HepG2 (cell line): ENCODE results near the gene CFAP100.

ENCODE experiments used
- ASH2L ChIP-seq: fragments of 300-600, 200-600 bp; sonication (generic); IDR thresholded peaks from 2 replicates; pipeline ENCODE4 v1.7.0; 2017; ENCODE audit warnings: low read depth, mild to moderate bottlenecking, moderate library complexity, mixed read lengths, low read length; ENCODE audit not compliant: insufficient read length
- POLR2A ChIP-seq, 2 experiments: IDR thresholded peaks; 2 replicates each; pipeline ENCODE4 v1.6.1; 2011; ENCODE audit warnings: low read depth in 2 of 2, low read length in 2 of 2, mild to moderate bottlenecking in 1 of 2, moderate library complexity in 1 of 2; ENCODE audit not compliant: insufficient read depth in 1 of 2
- TF ChIP-seq, protein P1 (sequence below): sonication (generic); formaldehyde crosslinking; IDR thresholded peaks from 2 replicates; pipeline ENCODE4 v1.5.0; 2020; ENCODE audit warnings: mild to moderate bottlenecking, missing genetic modification reagents, moderate library complexity

DNA sequence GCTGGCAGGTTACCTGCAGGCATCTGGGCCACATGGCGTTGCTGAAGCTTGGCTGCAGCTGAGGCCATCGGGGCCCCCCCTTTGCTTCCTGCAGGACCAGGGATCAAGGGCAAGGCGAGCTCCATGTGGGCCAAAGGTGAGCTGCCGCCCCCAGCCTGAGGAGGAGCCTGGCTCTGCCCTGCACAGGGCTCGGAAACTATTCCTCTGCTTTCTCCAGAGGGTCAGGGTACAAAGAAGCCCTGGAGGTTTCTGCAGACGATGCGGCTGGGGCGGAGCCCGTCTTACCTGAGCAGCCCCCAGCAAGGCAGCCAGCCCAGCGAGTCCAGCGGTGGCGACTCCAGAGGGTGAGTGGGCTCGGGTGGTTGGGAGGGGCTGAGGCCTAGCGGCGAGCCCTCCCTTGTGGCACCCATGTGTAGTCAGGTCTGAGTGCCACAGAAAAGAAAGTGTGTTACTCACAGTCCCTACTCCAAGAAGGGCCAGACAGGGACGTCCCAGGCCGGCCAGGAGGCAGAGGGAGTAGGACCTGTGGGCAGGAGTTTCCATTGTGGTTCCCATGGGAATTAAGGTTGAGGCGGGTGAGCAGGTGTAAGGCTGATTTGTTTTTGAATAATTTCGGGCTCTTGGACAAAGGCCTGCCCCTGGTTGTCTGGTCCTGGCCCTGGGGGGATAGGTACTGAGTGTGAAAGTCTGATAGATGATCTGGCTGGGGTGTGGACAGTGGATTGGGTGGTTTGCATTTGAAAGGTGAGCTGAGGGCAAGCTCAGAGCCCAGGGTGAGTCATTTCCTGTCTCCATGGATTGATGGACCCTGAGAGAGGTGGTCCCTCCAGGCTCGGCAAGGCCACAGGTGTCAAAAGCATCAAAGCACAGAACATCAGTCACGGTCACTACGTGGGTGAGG is 25.4 kb downstream of the CFAP100 start:
- TF ChIP-seq, protein P1, sequence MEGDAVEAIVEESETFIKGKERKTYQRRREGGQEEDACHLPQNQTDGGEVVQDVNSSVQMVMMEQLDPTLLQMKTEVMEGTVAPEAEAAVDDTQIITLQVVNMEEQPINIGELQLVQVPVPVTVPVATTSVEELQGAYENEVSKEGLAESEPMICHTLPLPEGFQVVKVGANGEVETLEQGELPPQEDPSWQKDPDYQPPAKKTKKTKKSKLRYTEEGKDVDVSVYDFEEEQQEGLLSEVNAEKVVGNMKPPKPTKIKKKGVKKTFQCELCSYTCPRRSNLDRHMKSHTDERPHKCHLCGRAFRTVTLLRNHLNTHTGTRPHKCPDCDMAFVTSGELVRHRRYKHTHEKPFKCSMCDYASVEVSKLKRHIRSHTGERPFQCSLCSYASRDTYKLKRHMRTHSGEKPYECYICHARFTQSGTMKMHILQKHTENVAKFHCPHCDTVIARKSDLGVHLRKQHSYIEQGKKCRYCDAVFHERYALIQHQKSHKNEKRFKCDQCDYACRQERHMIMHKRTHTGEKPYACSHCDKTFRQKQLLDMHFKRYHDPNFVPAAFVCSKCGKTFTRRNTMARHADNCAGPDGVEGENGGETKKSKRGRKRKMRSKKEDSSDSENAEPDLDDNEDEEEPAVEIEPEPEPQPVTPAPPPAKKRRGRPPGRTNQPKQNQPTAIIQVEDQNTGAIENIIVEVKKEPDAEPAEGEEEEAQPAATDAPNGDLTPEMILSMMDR = no peak
- no peak for TF ChIP-seq ASH2L
- no peak for TF ChIP-seq POLR2A (IDR thresholded peaks at IDR 0.05; ENCODE audit: insufficient read depth in 1 of 2, low read depth in 2 of 2, low read length in 2 of 2)
